GM12874 (cell line): ENCODE results near the gene FAM171A1.

Experiments
- TF ChIP-seq, protein P1 (sequence below): IDR thresholded peaks from 2 replicates; pipeline ENCODE4 v1.5.1; 2011; ENCODE audit warnings: low read depth, mild to moderate bottlenecking, control low read depth, low read length, moderate library complexity; ENCODE audit not compliant: insufficient read depth

Gene FAM171A1

DNA sequence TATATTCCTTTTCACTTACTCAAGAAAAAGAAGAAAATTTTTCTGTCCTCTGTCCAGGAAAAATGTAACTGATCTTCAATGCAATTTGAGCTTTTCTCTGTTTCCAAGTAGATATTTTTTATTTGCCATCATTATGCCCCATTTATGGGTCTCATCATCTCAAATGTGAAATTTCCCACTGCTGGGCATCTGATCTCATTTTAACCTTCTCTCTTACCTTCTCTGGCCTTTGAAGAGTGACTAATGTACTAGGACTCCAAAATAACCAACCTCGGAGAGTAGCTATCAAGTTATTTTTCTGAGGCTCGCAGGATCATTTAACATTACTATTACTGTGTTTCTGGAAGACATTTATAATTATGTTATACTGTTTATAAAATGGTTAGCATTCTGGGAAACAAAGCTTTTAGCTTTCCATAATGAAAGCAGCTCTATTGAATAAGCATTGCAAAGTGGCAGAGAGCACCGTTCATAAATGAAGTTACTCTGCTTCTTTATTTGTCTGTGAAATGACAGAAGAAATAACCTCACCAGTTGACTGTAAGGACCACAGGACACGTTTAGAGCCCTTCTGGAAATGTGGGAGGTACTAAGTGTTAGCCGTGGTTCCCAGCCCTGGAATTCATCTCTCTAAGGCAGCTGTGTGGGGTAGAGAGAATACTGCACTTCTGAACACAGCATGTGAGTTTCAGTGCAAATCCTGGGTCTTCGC, 169.3 kb downstream of the FAM171A1 start:
- TF ChIP-seq, protein P1, sequence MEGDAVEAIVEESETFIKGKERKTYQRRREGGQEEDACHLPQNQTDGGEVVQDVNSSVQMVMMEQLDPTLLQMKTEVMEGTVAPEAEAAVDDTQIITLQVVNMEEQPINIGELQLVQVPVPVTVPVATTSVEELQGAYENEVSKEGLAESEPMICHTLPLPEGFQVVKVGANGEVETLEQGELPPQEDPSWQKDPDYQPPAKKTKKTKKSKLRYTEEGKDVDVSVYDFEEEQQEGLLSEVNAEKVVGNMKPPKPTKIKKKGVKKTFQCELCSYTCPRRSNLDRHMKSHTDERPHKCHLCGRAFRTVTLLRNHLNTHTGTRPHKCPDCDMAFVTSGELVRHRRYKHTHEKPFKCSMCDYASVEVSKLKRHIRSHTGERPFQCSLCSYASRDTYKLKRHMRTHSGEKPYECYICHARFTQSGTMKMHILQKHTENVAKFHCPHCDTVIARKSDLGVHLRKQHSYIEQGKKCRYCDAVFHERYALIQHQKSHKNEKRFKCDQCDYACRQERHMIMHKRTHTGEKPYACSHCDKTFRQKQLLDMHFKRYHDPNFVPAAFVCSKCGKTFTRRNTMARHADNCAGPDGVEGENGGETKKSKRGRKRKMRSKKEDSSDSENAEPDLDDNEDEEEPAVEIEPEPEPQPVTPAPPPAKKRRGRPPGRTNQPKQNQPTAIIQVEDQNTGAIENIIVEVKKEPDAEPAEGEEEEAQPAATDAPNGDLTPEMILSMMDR: no peak

DNA sequence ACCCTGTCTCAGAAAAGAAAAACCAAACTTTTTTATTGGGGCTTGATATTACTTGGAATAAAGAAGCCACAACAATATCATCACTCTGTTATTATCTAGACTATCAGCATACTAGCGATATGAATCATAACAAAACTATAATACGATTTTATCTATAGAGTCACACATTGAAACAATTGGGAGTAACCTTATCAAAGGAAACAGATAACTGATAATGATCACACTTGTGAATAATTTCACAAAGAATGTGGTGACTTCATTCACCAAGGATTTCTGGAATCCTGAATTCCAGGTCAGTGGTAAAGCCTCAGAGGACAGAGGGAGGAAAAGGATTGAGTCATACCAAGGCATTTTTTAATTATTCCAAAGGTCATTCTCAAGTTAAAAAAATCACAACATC, 170.5 kb downstream of the FAM171A1 start:
- TF ChIP-seq, protein P1: no peak

DNA sequence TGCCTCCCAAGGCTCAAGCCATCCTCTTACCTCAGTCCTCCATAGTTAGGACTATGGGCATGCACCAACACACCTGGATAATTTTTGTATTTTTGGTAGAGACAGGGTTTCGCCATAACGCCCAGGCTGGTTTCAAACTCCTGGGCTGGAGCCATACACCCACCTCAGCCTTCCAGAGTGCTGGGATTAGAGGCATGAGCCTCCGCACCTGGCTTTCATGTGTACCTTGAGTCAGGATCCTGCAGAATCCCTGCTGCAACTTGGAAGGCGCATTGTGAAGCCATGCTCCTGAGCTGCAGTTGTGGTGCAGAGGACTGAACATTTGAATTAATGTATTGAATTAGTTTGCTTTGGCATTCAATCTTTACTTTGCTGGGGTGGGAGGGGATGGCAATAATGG, 173.2 kb downstream of the FAM171A1 start:
- TF ChIP-seq, protein P1: no peak

DNA sequence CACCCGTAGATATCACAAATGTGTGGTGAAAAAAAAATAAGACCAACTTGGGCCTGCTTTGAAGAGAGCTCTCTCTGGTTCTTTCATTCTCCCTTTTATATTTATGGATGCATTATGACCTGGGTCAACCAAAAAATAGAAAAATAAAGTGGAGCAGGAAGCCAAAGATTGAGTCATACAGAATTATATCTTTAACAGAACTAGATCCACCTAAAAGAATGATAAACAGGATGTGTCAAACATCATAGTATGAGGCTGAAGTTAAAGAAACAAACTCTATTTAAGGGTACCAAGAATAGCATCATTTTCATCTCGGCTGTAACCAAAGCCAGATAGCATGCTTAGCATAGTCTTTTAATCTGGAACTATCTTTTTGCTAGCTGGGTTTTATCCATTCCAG, 173.8 kb downstream of the FAM171A1 start:
- TF ChIP-seq, protein P1: no peak

DNA sequence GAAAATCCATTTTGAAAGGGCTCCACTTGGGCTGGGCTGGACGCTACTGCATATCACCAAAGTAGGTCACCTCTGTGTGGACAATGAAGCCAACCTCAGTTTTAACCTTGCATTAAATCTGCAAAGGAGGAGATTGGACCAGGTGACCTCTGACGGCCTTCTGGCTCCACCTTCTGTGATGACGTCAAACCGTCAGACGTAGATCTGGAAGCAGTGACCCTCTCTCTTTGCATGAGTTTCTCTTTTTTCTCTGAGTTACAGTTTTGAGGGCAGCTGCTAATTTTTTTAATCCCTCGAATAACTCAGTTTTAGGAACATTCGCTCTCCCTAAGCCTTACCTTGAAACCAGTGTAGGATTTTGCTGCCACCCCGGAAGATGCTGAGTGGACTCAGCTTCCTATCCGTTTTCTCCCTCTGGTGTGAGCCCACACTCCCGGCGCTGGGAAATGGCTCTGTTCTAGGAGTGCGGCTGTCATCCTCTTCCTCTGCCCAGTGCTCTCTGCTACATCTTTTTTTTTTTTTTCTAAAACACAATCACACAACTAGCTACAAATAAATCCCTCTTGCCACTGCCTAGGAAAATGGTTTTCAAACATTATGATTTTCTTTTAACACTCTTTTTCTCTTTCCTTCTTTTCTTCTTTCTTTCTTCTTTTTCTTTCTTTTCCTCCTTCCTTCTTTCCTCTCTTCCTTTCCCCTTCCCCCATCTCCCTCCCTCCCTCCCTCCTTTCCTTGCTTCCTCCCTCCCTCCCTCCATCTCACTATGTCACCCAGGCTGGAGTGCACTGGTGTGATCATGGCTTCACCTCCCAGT, 174.9 kb downstream of the FAM171A1 start:
- TF ChIP-seq, protein P1: no peak

DNA sequence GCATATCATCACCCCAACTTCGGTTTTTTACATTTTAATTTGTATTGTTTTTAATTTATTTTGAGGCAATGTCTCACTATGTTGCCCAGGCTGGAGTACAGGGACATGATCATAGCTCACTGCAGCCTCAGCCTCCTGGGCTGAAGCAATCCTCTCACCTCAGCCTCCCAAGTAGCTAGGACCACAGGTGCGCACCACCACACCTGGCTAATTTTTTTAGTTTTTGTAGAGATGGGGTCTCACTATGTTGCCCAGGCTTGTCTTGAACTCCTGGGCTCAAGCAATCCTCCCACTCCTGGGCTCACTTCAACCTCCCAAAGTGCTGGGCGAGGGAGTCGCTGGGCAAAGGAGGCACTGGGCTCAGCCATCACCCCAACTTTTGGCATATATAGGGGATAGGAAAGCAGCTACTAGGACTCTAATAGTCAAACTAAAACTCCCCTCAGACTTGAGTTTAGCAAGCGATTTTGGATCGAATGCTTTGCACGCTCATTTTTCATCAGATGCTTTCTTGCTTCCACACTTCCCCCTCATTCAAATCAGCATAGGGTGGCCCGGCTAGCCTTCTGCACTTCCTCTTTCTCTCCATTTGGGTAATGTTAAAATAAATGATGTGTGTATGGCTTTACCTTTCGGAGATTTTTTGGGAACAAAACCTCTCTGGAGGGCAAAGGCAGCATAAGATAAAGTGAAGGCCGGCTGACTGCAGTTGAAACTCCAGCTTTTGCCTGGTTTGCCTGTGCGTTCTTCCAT, 181.8 kb downstream of the FAM171A1 start:
- TF ChIP-seq, protein P1: no peak

DNA sequence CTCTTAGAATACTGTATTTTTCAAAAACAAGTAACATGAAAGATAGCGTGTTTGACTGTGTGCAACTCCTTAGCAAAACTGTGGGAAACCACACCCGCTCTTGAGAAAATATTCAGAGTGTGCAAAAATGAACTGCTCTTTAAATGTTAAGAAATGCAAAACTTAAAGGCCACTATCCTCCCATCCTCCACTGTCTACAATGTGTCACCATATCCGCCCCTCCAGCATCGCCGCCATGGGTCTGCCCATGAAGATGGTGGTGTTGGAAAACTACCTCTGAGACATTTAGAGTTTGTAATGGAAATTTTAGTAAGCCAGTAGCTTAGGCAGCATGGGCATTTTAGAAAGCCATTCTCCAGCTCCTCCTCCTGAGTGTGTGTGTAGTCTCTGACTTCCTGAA, 182.5 kb downstream of the FAM171A1 start:
- TF ChIP-seq, protein P1: no peak
